GM18520 (cell line): ENCODE results near the gene NPIPB2.
"Not testable (repeated sequence)": the region's sequence is repeated elsewhere in the genome, so short reads cannot be mapped to it uniquely, and the experiment has no call there.

Experiments
- ATAC-seq: cut with Tn5 transposase; IDR thresholded peaks from one replicate; pipeline ENCODE4 v1.9.1; 2021; ENCODE audit not compliant: unreplicated experiment

Gene NPIPB2

DNA sequence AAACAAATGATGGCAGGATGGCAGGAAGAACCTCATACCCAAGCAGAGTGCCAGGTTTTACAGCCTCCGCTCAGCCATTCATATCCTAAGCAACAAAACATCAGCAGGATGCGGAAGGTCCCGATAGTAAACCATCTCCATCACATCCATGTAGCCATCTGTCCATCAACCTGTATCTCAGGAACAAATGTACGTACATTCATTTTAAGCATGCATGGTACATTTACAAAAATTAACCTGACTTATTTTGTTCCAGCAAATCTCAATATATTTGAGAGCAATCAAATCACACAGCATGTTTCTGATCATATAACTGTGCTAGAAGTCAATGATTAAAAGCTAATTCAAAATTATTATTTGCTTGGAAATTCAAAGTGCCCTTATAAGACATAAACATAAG is at the start of gene NPIPB2:
Gene NPIPB2, minus strand, starts transcription at position 101 of the 400 bp plus-strand sequence. Its CDS starts 0 bp downstream, at position 101.
- not testable (repeated sequence) for ATAC-seq

- ATAC-seq: no peak
Measured at GRCh38 chr16:11990702-11991390, 49.0 kb upstream of the NPIPB2 start.

- ATAC-seq: no peak
Measured at GRCh38 chr16:11988258-11988978, 46.6 kb upstream of the NPIPB2 start.

- no peak for ATAC-seq
Measured at GRCh38 chr16:11986521-11987057, 44.7 kb upstream of the NPIPB2 start.

DNA sequence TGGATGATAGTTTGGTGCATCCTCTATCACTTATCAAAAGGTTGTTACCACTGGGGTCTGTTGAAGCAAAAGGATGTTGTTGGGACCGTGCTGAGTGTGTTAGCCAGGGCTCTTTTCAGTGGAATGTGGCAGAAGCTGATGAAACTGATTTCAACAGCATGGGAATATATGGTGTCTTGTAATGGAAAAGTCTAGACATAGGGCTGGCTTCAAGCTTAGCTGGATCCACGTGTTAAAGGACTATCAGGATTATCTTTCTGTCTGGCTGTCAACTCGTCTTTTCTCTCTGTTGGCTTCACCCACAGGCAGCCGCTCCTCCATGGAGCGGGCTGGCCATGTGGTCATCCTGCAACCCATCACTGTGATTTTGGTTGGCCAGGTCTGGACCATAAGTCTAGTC is 43.4 kb upstream of the NPIPB2 start:
- ATAC-seq: no peak

GRCh38 chr16:11980136-11980844 is 38.4 kb upstream of the NPIPB2 start:
- ATAC-seq: peak; percentile 62

DNA sequence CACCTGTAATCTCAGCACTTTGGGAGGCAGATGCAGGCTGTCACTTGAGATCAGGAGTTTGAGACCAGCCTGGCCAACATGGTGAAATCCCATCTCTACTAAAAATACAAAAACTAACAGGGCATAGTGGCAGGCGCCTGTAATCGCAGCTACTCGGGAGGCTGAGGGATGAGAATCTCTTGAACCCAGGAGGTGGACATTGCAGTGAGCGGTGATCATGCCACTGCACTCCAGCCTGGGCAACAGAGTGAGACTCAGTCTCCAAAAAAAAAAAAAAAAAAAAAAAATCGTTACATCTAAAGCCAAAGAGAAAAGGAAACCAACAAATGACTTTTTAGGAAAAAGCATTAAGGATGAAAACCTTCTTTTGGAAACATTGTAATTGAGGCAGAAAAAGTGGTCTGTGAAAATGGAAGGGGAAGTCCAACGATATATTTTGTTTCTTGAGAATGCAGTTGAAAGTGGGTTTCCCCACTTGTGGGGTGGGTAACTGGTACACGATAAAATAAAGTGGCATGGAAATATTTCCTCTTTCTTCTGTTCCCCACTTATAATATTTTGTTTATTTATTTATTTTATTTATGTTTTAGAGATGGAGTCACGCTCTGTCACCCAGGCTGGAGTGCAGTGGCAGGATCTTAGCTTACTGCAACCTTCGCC is 37.3 kb upstream of the NPIPB2 start:
- no peak for ATAC-seq

GRCh38 chr16:11978080-11978479 is 36.2 kb upstream of the NPIPB2 start:
- ATAC-seq: no peak

GRCh38 chr16:11977376-11978041 is 35.7 kb upstream of the NPIPB2 start:
- no peak for ATAC-seq

DNA sequence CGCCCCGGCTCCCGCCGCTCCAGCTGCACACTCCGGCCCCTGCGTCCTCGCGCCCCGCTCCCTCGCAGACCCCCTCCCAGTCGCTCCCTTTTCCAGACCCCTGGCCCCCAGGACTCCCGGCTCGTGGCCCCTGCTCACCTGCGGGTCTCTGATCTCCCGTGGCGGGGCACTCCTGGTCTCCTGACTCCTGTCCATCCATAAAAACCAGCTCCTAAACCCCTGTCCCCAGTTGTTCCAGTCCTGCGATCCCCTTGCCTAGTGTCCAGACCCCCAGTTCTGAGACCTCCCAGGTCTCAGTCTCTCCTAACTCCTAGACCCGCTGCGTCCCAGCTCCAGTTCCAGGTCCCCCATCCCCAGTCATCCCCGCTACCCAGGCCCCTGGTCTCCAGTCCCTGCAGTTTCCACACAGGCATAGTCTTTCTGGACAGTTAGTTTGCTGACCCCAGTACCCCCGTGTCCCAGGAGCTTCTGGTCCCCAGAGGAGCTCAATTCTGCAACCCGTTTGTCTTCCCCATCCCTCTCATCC is 35.1 kb upstream of the NPIPB2 start:
- no peak for ATAC-seq

- no peak for ATAC-seq
Measured at GRCh38 chr16:11973070-11973469, 31.2 kb upstream of the NPIPB2 start.

- no peak for ATAC-seq
Measured at GRCh38 chr16:11972128-11972527, 30.3 kb upstream of the NPIPB2 start.

GRCh38 chr16:11970292-11970691 is 28.4 kb upstream of the NPIPB2 start:
- ATAC-seq: not testable (repeated sequence)

DNA sequence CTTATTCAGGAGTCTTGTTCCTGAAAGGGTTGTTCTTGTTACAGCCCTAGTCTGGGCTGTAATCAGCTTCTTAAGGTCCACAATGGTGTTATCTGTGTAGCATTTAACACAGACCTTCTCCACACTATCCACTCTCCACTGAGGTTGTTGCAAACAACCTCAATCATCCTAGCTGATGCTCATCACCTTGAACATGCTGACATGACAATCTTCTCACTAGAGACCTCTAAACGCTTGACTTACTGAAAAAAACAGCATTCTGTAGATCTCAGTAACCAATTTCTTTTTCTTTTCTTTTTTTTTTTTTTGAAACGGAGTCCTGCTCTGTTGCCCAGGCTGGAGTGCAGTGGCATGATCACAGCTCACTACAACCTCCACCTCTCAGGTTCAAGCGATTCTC is 26.7 kb upstream of the NPIPB2 start:
- ATAC-seq: no peak

DNA sequence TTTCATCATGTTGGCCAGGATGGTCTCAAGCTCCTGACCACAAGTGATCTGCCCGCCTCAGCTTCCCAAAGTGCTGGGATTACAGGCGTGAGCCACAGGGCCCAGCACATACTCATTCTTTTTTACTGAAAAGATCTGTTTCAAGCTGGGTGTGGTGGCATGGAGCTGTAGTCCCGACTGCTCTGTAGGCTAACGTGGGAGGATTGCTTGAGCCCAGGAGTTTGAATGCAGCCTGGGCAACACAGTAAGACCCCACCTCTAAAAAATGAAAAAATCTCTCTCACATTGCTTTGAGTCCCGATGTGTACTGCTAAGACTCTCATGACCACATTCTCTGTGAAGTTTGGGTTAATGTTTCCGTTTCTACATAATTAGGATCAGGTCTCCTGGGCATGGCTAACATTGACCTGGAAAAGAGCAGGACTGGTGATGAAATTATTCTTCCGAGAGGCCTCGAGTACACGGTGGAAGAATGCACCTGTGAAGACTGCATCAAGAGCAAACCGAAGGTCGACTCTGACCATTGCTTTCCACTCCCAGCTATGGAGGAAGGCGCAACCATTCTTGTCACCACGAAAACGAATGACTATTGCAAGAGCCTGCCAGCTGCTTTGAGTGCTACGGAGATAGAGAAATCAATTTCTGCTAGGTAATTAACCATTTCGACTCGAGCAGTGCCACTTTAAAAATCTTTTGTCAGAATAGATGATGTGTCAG is 25.5 kb upstream of the NPIPB2 start:
- no peak for ATAC-seq

DNA sequence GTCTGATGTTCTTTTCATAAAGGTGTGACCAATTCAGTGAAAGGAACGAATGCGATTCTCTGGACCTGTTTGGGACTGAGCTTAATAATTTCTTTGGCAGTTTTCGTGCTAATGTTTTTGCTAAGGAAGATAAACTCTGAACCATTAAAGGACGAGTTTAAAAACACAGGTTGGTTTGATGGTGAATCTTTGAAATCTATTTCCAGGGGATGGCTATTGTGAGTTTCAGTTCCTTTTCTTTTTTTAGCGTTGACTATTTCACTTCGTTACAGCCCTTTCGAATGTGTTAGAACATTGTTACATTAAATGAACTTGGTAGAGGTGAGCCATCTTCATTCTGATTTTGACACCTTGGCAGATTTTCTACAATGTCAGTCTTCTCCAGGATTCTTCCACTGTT is 24.3 kb upstream of the NPIPB2 start:
- peak; percentile 23 for ATAC-seq

DNA sequence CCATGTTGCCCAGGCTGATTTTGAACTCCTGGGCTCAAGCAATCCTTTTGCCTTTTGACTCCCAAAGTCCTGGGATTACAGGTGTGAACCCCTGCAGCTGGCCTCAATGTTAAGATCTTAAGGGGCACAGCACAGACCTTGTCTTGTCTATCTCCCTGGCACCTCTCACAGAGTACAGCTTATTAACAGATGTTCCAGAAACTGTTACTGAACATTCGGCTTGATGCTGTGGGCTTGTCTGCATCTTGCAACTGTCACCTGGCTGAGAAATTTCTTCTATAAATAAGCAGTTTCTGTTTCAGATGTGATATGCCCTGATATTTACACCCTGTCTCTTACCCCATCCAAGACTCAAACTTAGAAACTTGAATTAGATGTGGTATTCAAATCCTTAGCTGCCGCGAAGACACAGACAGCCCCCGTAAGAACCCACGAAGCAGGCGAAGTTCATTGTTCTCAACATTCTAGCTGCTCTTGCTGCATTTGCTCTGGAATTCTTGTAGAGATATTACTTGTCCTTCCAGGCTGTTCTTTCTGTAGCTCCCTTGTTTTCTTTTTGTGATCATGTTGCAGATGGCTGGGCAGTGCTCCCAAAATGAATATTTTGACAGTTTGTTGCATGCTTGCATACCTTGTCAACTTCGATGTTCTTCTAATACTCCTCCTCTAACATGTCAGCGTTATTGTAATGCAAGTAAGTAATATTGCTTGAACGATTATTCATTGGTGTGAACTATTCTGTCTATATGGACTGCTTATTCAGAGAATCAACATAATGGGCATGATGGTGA is 23.1 kb upstream of the NPIPB2 start, which contains the start of gene TNFRSF17:
Gene TNFRSF17, plus strand, starts transcription at position 450 of the 791 bp plus-strand sequence. Its CDS starts 115 bp downstream, at position 565.
- ATAC-seq: peak; percentile 79

DNA sequence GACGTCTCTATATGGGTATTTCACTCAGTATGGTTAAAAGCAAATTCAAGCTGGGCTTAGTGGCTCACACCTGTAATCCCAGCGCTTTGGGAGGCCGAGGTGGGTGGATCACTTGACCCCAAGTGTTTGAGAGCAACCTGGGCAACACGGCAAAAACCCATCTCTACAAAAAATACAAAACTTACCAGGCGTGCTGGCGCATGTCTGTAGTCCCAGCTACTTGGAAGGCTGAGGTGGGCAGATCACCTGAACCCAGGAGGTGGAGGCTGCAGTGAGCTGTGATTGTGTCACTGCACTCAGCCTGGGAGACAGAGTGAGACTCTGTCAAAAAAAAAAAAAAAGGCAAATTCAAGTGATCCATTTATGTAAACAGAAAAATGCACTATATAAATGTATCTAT is 21.9 kb upstream of the NPIPB2 start:
- ATAC-seq: no peak

- not testable (repeated sequence) for ATAC-seq
Measured at GRCh38 chr16:11962978-11963377, 21.1 kb upstream of the NPIPB2 start.
